Testis (tissue), 3 donors: ENCODE results near the gene GALNT9. TPM values are rescaled to one million over a fixed set of nuclear protein-coding genes. Genes with fewer than 3 reads are reported as not detected.

Experiments
- DNase-seq: peaks from one replicate; pipeline ENCODE4 v3.0.0-alpha.2; 2019
- H3K27ac ChIP-seq, 2 donors: fragments of 200-600 bp; sonication (generic); one replicate each; pipeline ENCODE4 v1.5.1; 2019
- H3K27me3 ChIP-seq: fragments of 200-600 bp; sonication (generic); one replicate; pipeline ENCODE4 v1.5.1; 2019
- H3K36me3 ChIP-seq: fragments of 200-600 bp; sonication (generic); one replicate; pipeline ENCODE4 v1.5.1; 2017; ENCODE audit warnings: low read depth; ENCODE audit errors: missing control alignments
- H3K4me1 ChIP-seq: fragments of 200-600 bp; sonication (generic); one replicate; pipeline ENCODE4 v1.5.1; 2019
- H3K4me3 ChIP-seq, 2 donors: fragments of 200-600 bp; sonication (generic); one replicate each; pipeline ENCODE4 v1.5.1; 2017 to 2019
- H3K9me3 ChIP-seq: fragments of 200-600 bp; sonication (generic); one replicate; pipeline ENCODE4 v1.5.1; 2017
- CTCF ChIP-seq, 3 experiments: fragments of 450-650 bp in 2 of 3; fragments of 200-600 bp in 1 of 3; sonication (generic) in 1 of 3; IDR thresholded peaks; one replicate each; pipeline ENCODE4 v1.5.1; 2016 to 2019; ENCODE audit warnings: antibody characterized with exemption in 3 of 3, mild to moderate bottlenecking in 2 of 3, moderate library complexity in 1 of 3
- POLR2A ChIP-seq: fragments of 450-650 bp; IDR thresholded peaks from one replicate; pipeline ENCODE4 v1.6.1; 2017; ENCODE audit warnings: antibody characterized with exemption, mild to moderate bottlenecking, moderate library complexity
- WGBS, 2 donors: methylation state at CpG; one replicate each; pipeline ENCODE4 v1.1.5; 2018; 5-methylcytosine and 5-hydroxymethylcytosine counted together
- intact Hi-C: fragments of 100-400 bp; cut with DNase I; formaldehyde crosslinking; loops from one replicate; pipeline ENCODE4 v1.15.1; 2023; ENCODE audit warnings: low total_unique reads
- polyA plus RNA-seq: library from polyadenylated mRNA; stranded (reverse); fragments of 350-450 nt; fragmentation: Illumina TruSeq; extraction: RNeasy Lipid Tissue Mini Kit (QIAGEN cat#74804); gene quantifications from one replicate; pipeline ENCODE4 v1.2.3, GENCODE V29; 2014; ENCODE audit warnings: low read depth, low replicate concordance; ENCODE audit not compliant: insufficient read depth
- total RNA-seq, 2 donors: library from RNA; depleted of rRNA; stranded (reverse); fragments of >200 nt; gene quantifications; one replicate each; pipeline ENCODE4 v1.2.3, GENCODE V29; 2016

Gene GALNT9
- total and polyA plus RNA-seq, 3 donors from 2014 or later = 1.1 to 1.5 (median 1.3) TPM

GRCh38 chr12:132276827-132277373 lies 52.5 kb downstream of the GALNT9 start:
- Histone ChIP-seq H3K4me1 (no peaks in the 10 kb centered on the region), H3K9me3 (no peaks in the 10 kb centered on the region), H3K27ac (no peak overlapping the region), H3K4me3 (no peak overlapping the region), H3K36me3 (no peaks in the 10 kb centered on the region), H3K27me3 (no peaks in the 10 kb centered on the region)
- DNase-seq = no peak
- WGBS, 2 donors = 47 to 48% methylated on average over 12 of the region's 12 CpGs
- intact Hi-C loops = no loop called here
- TF ChIP-seq POLR2A (no peak), CTCF (IDR thresholded peaks at IDR 0.05) (no peak)

DNA sequence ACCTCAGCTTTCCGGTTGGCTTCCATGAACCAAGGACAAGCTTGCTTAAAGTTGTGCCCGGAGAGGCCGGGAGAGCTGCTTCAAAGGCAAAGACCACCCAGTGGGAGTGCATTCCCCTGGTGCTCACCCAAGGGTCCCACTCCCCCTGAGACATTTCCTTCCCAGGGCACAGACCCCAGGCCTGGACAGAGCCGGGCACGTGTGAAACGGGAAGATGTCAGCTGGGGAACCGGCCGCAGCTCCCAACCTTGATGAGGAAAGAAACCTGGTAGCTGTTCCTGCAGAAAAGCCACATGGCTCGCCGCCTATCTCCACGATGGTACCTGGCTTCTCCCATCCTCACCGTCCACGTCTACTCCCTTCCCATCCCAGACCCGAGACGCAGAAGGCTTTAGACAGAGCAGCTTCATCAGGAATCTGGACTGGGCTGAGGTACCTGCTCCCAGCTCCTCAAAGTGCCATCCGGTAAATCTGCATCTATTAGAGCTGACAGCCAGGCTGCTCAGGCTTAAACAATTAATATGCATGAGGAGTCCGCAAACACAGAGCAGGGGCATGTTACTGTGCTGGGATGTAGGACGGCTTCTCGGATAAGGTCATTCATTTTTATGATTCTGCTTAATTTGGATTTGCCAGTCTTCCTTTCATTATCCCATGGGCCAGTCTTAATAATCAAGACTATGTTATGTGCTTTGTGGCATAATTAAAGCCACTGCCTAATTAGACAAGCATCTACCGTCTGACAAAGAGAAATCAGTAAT lies 53.1 kb downstream of the GALNT9 start:
- no peaks in the 10 kb centered on the region for H3K36me3 ChIP-seq
- H3K27ac ChIP-seq = no peak overlapping the region
- no peaks in the 10 kb centered on the region for H3K9me3 ChIP-seq
- DNase-seq = no peak
- TF ChIP-seq POLR2A (no peak), CTCF (IDR thresholded peaks at IDR 0.05) (no peak)
- no peak overlapping the region for H3K4me3 ChIP-seq
- H3K27me3 ChIP-seq = no peaks in the 10 kb centered on the region
- 87 to 90% methylated on average over 20 of the region's 20 CpGs for WGBS, 2 donors
- intact Hi-C loops = no loop called here
- H3K4me1 ChIP-seq = no peaks in the 10 kb centered on the region

GRCh38 chr12:132275631-132276030 lies 53.8 kb downstream of the GALNT9 start:
- Histone ChIP-seq H3K4me3 (no peak overlapping the region), H3K27me3 (no peaks in the 10 kb centered on the region), H3K4me1 (no peaks in the 10 kb centered on the region), H3K36me3 (no peaks in the 10 kb centered on the region), H3K9me3 (no peaks in the 10 kb centered on the region), H3K27ac (no peak overlapping the region)
- no peak for DNase-seq
- TF ChIP-seq POLR2A (no peak), CTCF (IDR thresholded peaks at IDR 0.05) (no peak)
- WGBS, 2 donors = 89 to 96% methylated on average over 5 to 18 of the region's 18 CpGs
- intact Hi-C loops = no loop called here

GRCh38 chr12:132275110-132275531 lies 54.3 kb downstream of the GALNT9 start:
- TF ChIP-seq CTCF (IDR thresholded peaks at IDR 0.05) = no peak
- no peak for TF ChIP-seq POLR2A
- WGBS, 2 donors = 64 to 77% methylated on average over 13 of the region's 13 CpGs
- DNase-seq = no peak
- no peak overlapping the region for H3K27ac ChIP-seq
- no peak overlapping the region for H3K4me3 ChIP-seq
- intact Hi-C loops = no loop called here
- H3K9me3 ChIP-seq = no peaks in the 10 kb centered on the region
- H3K27me3 ChIP-seq = no peaks in the 10 kb centered on the region
- H3K36me3 ChIP-seq = no peaks in the 10 kb centered on the region
- no peaks in the 10 kb centered on the region for H3K4me1 ChIP-seq

DNA sequence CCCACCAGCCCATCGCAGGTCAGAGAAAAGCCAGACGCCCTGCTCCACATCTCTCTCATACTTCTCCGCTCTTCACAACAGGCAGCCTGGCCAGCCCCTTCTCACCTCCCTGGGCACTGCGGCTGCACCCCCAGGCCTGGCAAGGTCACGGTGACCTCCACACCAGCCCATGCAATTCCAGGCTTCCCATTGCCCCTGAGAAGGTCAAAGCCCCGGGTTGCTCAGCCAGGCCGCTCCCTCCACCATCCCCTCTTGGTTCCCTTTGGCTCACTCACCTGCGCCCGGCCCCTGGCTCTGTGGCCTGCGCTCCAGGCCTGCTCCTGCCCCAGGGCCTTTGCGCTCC lies 55.4 kb downstream of the GALNT9 start:
- H3K4me3 ChIP-seq = no peak overlapping the region
- DNase-seq = no peak
- no peaks in the 10 kb centered on the region for H3K9me3 ChIP-seq
- no peaks in the 10 kb centered on the region for H3K27me3 ChIP-seq
- intact Hi-C loops = no loop called here
- H3K27ac ChIP-seq = no peak overlapping the region
- WGBS, 2 donors = 82 to 87% methylated on average over 11 of the region's 11 CpGs
- no peaks in the 10 kb centered on the region for H3K36me3 ChIP-seq
- TF ChIP-seq POLR2A (no peak), CTCF (IDR thresholded peaks at IDR 0.05) (no peak)
- no peaks in the 10 kb centered on the region for H3K4me1 ChIP-seq
